GM23338 (cell line): ENCODE measurements around the gene SPECC1L. TPM values are rescaled to one million over a fixed set of nuclear protein-coding genes. Genes with fewer than 3 reads are reported as not detected.

Experiments
- ATAC-seq: fragments of 200-7000 bp; cut with Tn5 transposase; 3 replicates; pipeline ENCODE4 v1.9.1; 2020
- DNase-seq: peaks from one replicate; pipeline ENCODE4 v3.0.0-alpha.2; 2015; ENCODE audit warnings: low spot score
- H2AFZ ChIP-seq: fragments of 200-600 bp; sonication (generic); 2 replicates; pipeline ENCODE4 v1.8.0; 2016; ENCODE audit warnings: antibody characterized with exemption, mild to moderate bottlenecking, moderate library complexity
- H3F3A ChIP-seq: fragments of 200-600 bp; sonication (generic); replicated peaks from 2 replicates; pipeline ENCODE4 v1.8.0; 2017; ENCODE audit warnings: antibody characterized with exemption, mixed run types, low read depth
- H3K27ac ChIP-seq: fragments of 200-600 bp; sonication (generic); 2 replicates; pipeline ENCODE4 v1.6.1; 2016; ENCODE audit warnings: low read depth
- H3K27me3 ChIP-seq: fragments of 200-600 bp; sonication (generic); 2 replicates; pipeline ENCODE4 v1.8.0; 2016; ENCODE audit warnings: mild to moderate bottlenecking, mixed run types, moderate library complexity; ENCODE audit not compliant: insufficient read depth
- H3K36me3 ChIP-seq: fragments of 200-600 bp; sonication (generic); 2 replicates; pipeline ENCODE4 v1.8.0; 2016; ENCODE audit warnings: mild to moderate bottlenecking; ENCODE audit not compliant: insufficient read depth
- H3K4me1 ChIP-seq: fragments of 200-600 bp; sonication (generic); 2 replicates; pipeline ENCODE4 v1.8.0; 2016; ENCODE audit warnings: mild to moderate bottlenecking, moderate library complexity; ENCODE audit not compliant: insufficient read depth
- H3K4me2 ChIP-seq: fragments of 200-600 bp; sonication (generic); 2 replicates; pipeline ENCODE4 v1.7.1; 2017; ENCODE audit warnings: mixed run types
- H3K4me3 ChIP-seq: fragments of 200-600 bp; sonication (generic); 2 replicates; pipeline ENCODE4 v1.6.1; 2016; ENCODE audit warnings: mixed run types
- H3K79me2 ChIP-seq: fragments of 200-600 bp; sonication (generic); replicated peaks from 2 replicates; pipeline ENCODE4 v1.8.0; 2017; ENCODE audit warnings: mild to moderate bottlenecking; ENCODE audit not compliant: insufficient read depth
- H3K9me2 ChIP-seq: fragments of 200-600 bp; sonication (generic); 2 replicates; pipeline ENCODE4 v1.8.0; 2017; ENCODE audit not compliant: insufficient read depth
- H4K20me1 ChIP-seq: fragments of 200-600 bp; sonication (generic); replicated peaks from 2 replicates; pipeline ENCODE4 v1.8.0; 2017; ENCODE audit warnings: mild to moderate bottlenecking; ENCODE audit not compliant: insufficient read depth
- H3K27ac Mint-ChIP-seq: 2 replicates; pipeline ENCODE4 v1.8.0; 2020; ENCODE audit warnings: inconsistent platforms, mild to moderate bottlenecking, moderate library complexity, mixed read lengths
- H3K27me3 Mint-ChIP-seq: 3 replicates; pipeline ENCODE4 v1.8.0; 2022; ENCODE audit warnings: low read depth, mild to moderate bottlenecking, moderate library complexity, mixed read lengths, inconsistent platforms; ENCODE audit not compliant: insufficient read depth, poor library complexity
- H3K36me3 Mint-ChIP-seq: 3 replicates; pipeline ENCODE4 v1.8.0; 2021; ENCODE audit warnings: low read depth, mild to moderate bottlenecking, inconsistent platforms, moderate library complexity, mixed read lengths
- H3K4me1 Mint-ChIP-seq: 3 replicates; pipeline ENCODE4 v1.8.0; 2020; ENCODE audit warnings: mild to moderate bottlenecking, inconsistent platforms, mixed read lengths
- H3K4me3 Mint-ChIP-seq: 3 replicates; pipeline ENCODE4 v1.8.0; 2021; ENCODE audit warnings: moderate library complexity, mild to moderate bottlenecking, inconsistent platforms, mixed read lengths
- H3K9me3 Mint-ChIP-seq: 3 replicates; pipeline ENCODE4 v1.8.0; 2020; ENCODE audit warnings: moderate library complexity, mild to moderate bottlenecking, inconsistent platforms, mixed read lengths
- CREB1 ChIP-seq: fragments of 250-450 bp; sonication (Bioruptor Pico); IDR thresholded peaks from 2 replicates; pipeline ENCODE4 v1.5.0; 2020; ENCODE audit warnings: low read depth, mild to moderate bottlenecking, moderate library complexity
- CTCF ChIP-seq, 2 experiments: fragments of 200-600 bp in 1 of 2; sonication (generic) in 1 of 2; conservative IDR thresholded peaks; 2 replicates each; pipeline versions ENCODE4 v1.5.1 to v1.6.1; 2016 to 2017; ENCODE audit warnings: antibody characterized with exemption in 2 of 2, low read depth in 2 of 2, mild to moderate bottlenecking in 2 of 2, moderate library complexity in 1 of 2
- ETS1 ChIP-seq: IDR thresholded peaks from 2 replicates; pipeline ENCODE4 v1.6.1; 2016; ENCODE audit warnings: antibody characterized with exemption
- EZH2 ChIP-seq: fragments of 200-600 bp; sonication (generic); IDR thresholded peaks from one replicate; pipeline ENCODE4 v1.8.0; 2017; ENCODE audit warnings: antibody characterized with exemption, mild to moderate bottlenecking, low read depth; ENCODE audit not compliant: unreplicated experiment
- EZH2phosphoT487 ChIP-seq: fragments of 200-600 bp; sonication (generic); IDR thresholded peaks from one replicate; pipeline ENCODE4 v1.8.1; 2018; ENCODE audit warnings: antibody characterized with exemption; ENCODE audit not compliant: unreplicated experiment
- JUNB ChIP-seq: IDR thresholded peaks from one replicate; pipeline ENCODE4 v1.6.1; 2016; ENCODE audit warnings: antibody characterized with exemption; ENCODE audit not compliant: unreplicated experiment
- NANOG ChIP-seq: IDR thresholded peaks from 2 replicates; pipeline ENCODE4 v1.6.1; 2016; ENCODE audit warnings: antibody characterized with exemption, borderline replicate concordance
- POLR2AphosphoS5 ChIP-seq: IDR thresholded peaks from 2 replicates; pipeline ENCODE4 v1.6.1; 2016; ENCODE audit warnings: antibody characterized with exemption, low read depth
- REST ChIP-seq: IDR thresholded peaks from one replicate; pipeline ENCODE4 v1.6.1; 2018; ENCODE audit warnings: antibody characterized with exemption; ENCODE audit not compliant: unreplicated experiment
- STAT1 ChIP-seq: IDR thresholded peaks from one replicate; pipeline ENCODE4 v1.6.1; 2016; ENCODE audit warnings: antibody characterized with exemption; ENCODE audit not compliant: unreplicated experiment
- ZNF114 ChIP-seq: fragments of 250-450 bp; sonication (Bioruptor Pico); IDR thresholded peaks from 2 replicates; pipeline ENCODE4 v1.5.0; 2020; ENCODE audit warnings: mild to moderate bottlenecking, moderate library complexity
- ZNF331 ChIP-seq: fragments of 250-450 bp; sonication (Bioruptor Pico); IDR thresholded peaks from 2 replicates; pipeline ENCODE4 v1.5.0; 2020; ENCODE audit warnings: low read depth, mild to moderate bottlenecking, moderate library complexity
- polyA plus RNA-seq: library from polyadenylated mRNA; unstranded; fragments of >200 nt; fragmentation: Nextera tagmentation; extraction: Ambion mirVana; gene quantifications from 2 replicates; pipeline ENCODE4 v1.2.1, GENCODE V29; 2016
- total RNA-seq: library from RNA; depleted of rRNA; stranded (reverse); fragments of >200 nt; shearing (Covaris generic); gene quantifications from 2 replicates; pipeline ENCODE4 v1.2.3, GENCODE V29; 2014

Gene SPECC1L
- total and polyA plus RNA-seq, 2 experiments from 2014 or later, result 24.3 to 44.7 TPM

- H3K27ac ChIP-seq, result no peak overlapping the region
- H3K4me2 ChIP-seq, result no peak overlapping the region
- peaks cover 27% of the 10 kb centered on the region for H3K27me3 Mint-ChIP-seq
- no peaks in the 10 kb centered on the region for H3K9me3 Mint-ChIP-seq
- DNase-seq, result no peak
- H3K27ac Mint-ChIP-seq, result no peak overlapping the region
- 0 out of 2 replicates have a peak, but pooled peaks cover 9% of the 10 kb centered on the region for H3K4me1 ChIP-seq
- H3K9me2 ChIP-seq, result no peaks in the 10 kb centered on the region
- peaks cover 20% of the 10 kb centered on the region for H3K4me1 Mint-ChIP-seq
- no peaks in the 10 kb centered on the region for H3K36me3 ChIP-seq
- H2AFZ ChIP-seq, result no peak overlapping the region
- H3K36me3 Mint-ChIP-seq, result peaks cover 30% of the 10 kb centered on the region
- H3K79me2 ChIP-seq, result no peaks in the 10 kb centered on the region
- no peak for ATAC-seq
- no peak overlapping the region for H3K4me3 ChIP-seq
- no peaks in the 10 kb centered on the region for H3F3A ChIP-seq
- no peaks in the 10 kb centered on the region for H3K27me3 ChIP-seq
- H4K20me1 ChIP-seq, result peaks cover 3% of the 10 kb centered on the region
- H3K4me3 Mint-ChIP-seq, result no peak overlapping the region
- TF ChIP-seq JUNB (no peak), EZH2phosphoT487 (no peak), EZH2 (no peak), CREB1 (CRISPR knock-in tag) (no peak), ZNF331 (CRISPR knock-in tag) (no peak), ZNF114 (CRISPR knock-in tag) (no peak), REST (no peak), ETS1 (no peak), NANOG (no peak)
Observed at GRCh38 chr22:24408630-24409029, 138.0 kb downstream of the SPECC1L start.

DNA sequence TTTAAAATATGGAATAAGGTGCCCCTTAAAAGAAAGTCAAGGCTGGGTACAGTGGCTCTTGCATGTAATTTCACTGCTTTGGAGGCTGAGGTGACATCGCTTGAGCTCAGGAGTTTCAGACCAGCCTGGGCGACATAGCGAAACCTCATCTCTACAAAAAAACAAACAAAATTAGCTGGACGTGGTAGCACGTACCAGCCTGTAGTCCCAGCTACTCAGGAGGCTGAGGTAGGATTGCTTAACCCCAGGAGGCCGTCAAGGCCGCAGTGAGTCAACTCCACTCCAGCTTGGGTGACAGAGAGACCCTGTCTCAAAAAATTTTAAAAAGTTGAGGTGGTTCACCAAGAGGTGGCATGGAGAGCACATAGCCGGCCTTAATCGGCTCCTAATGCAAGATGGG is 139.1 kb downstream of the SPECC1L start:
- no peaks in the 10 kb centered on the region for H3K79me2 ChIP-seq
- 0 out of 2 replicates have a peak, but pooled peaks cover 9% of the 10 kb centered on the region for H3K4me1 ChIP-seq
- H3K27ac Mint-ChIP-seq, result no peak overlapping the region
- H3K36me3 Mint-ChIP-seq, result peaks cover 26% of the 10 kb centered on the region
- H2AFZ ChIP-seq, result no peak overlapping the region
- no peak for DNase-seq
- H3K4me2 ChIP-seq, result no peak overlapping the region
- H3K36me3 ChIP-seq, result no peaks in the 10 kb centered on the region
- no peaks in the 10 kb centered on the region for H3K27me3 ChIP-seq
- H3K27me3 Mint-ChIP-seq, result peaks cover 25% of the 10 kb centered on the region
- peaks cover 20% of the 10 kb centered on the region for H3K4me1 Mint-ChIP-seq
- H4K20me1 ChIP-seq, result peaks cover 3% of the 10 kb centered on the region
- no peaks in the 10 kb centered on the region for H3K9me3 Mint-ChIP-seq
- no peak overlapping the region for H3K4me3 Mint-ChIP-seq
- no peaks in the 10 kb centered on the region for H3F3A ChIP-seq
- ATAC-seq, result no peak
- H3K9me2 ChIP-seq, result no peaks in the 10 kb centered on the region
- no peak overlapping the region for H3K27ac ChIP-seq
- no peak overlapping the region for H3K4me3 ChIP-seq
- TF ChIP-seq POLR2AphosphoS5 (no peak), STAT1 (no peak), EZH2phosphoT487 (no peak), NANOG (no peak), JUNB (no peak), ZNF114 (CRISPR knock-in tag) (no peak), ETS1 (no peak), CTCF (conservative IDR thresholded peaks at IDR 0.05; ENCODE audit: low read depth in 2 of 2) (no peak), ZNF331 (CRISPR knock-in tag) (no peak), CREB1 (CRISPR knock-in tag) (no peak), EZH2 (no peak)
